OCI-LY1 (cell line): Measurements from ENCODE around the gene ZDHHC11B.
"Not testable (repeated sequence)": the region's sequence is repeated elsewhere in the genome, so short reads cannot be mapped to it uniquely, and the experiment has no call there.

Experiments used
- H2AFZ ChIP-seq: fragments of 200-600 bp; sonication (generic), shearing (Covaris generic); 2 replicates; pipeline ENCODE4 v1.6.0; 2014; ENCODE audit warnings: antibody characterized with exemption, mild to moderate bottlenecking, low read length
- H3F3A ChIP-seq: fragments of 200-600 bp; sonication (generic), shearing (Covaris generic); 2 replicates; pipeline ENCODE4 v1.6.0; 2014; ENCODE audit warnings: mild to moderate bottlenecking, antibody characterized with exemption, low read length, moderate library complexity; ENCODE audit not compliant: insufficient read depth
- H3K27ac ChIP-seq: fragments of 200-600 bp; sonication (generic); 2 replicates; pipeline ENCODE4 v1.5.1; 2014; ENCODE audit warnings: low read length, mixed run types, mild to moderate bottlenecking, low read depth; ENCODE audit not compliant: poor library complexity, severe bottlenecking
- H3K27me3 ChIP-seq: fragments of 200-600 bp; sonication (generic); 2 replicates; pipeline ENCODE4 v1.6.0; 2014; ENCODE audit warnings: antibody characterized with exemption, mild to moderate bottlenecking, low read length, moderate library complexity; ENCODE audit not compliant: insufficient read depth
- H3K36me3 ChIP-seq: fragments of 200-600 bp; sonication (generic); 2 replicates; pipeline ENCODE4 v1.6.1; 2014; ENCODE audit warnings: mild to moderate bottlenecking, antibody characterized with exemption, low read length, moderate library complexity, mixed read lengths; ENCODE audit not compliant: insufficient read depth
- H3K4me1 ChIP-seq: fragments of 200-600 bp; sonication (generic); 2 replicates; pipeline ENCODE4 v1.5.1; 2014; ENCODE audit warnings: mild to moderate bottlenecking, low read length, moderate library complexity; ENCODE audit not compliant: insufficient read depth, severe bottlenecking
- H3K4me2 ChIP-seq: fragments of 200-600 bp; sonication (generic), shearing (Covaris generic); 2 replicates; pipeline ENCODE4 v1.6.1; 2014; ENCODE audit warnings: low read length
- H3K4me3 ChIP-seq: fragments of 200-600 bp; sonication (generic); 2 replicates; pipeline ENCODE4 v1.5.1; 2014; ENCODE audit warnings: low read length, low read depth, mild to moderate bottlenecking, mixed read lengths; ENCODE audit not compliant: poor library complexity, severe bottlenecking
- H3K79me2 ChIP-seq: fragments of 200-600 bp; shearing (Covaris generic); 2 replicates; pipeline ENCODE4 v1.6.1; 2016; ENCODE audit warnings: mixed run types, low read length, mixed read lengths; ENCODE audit not compliant: insufficient read depth
- H3K9ac ChIP-seq: fragments of 200-600 bp; sonication (generic), shearing (Covaris generic); 2 replicates; pipeline ENCODE4 v1.6.1; 2014; ENCODE audit warnings: mild to moderate bottlenecking, low read length, mixed read lengths
- H3K9me2 ChIP-seq: fragments of 200-600 bp; sonication (generic), shearing (Covaris generic); 2 replicates; pipeline ENCODE4 v1.6.1; 2014; ENCODE audit warnings: low read depth, mild to moderate bottlenecking, low read length, mixed read lengths
- H3K9me3 ChIP-seq: fragments of 200-600 bp; shearing (Covaris generic); 2 replicates; pipeline ENCODE4 v1.6.1; 2014; ENCODE audit warnings: low read length, mixed read lengths
- H4K20me1 ChIP-seq: fragments of 200-600 bp; sonication (generic), shearing (Covaris generic); 2 replicates; pipeline ENCODE4 v1.6.0; 2016; ENCODE audit warnings: mild to moderate bottlenecking, low read length; ENCODE audit not compliant: insufficient read depth
- CTCF ChIP-seq: fragments of 200-600 bp; sonication (generic), shearing (Covaris generic); IDR thresholded peaks from 2 replicates; pipeline ENCODE4 v1.5.1; 2017; ENCODE audit warnings: mild to moderate bottlenecking, antibody characterized with exemption, low read length, moderate library complexity, mixed read lengths
- EZH2 ChIP-seq: fragments of 200-600 bp; sonication (generic), shearing (Covaris generic); IDR thresholded peaks from 2 replicates; pipeline ENCODE4 v1.8.0; 2017; ENCODE audit warnings: borderline replicate concordance, mixed run types, mild to moderate bottlenecking, antibody characterized with exemption, low read length, moderate library complexity, mixed read lengths

Gene ZDHHC11B

DNA sequence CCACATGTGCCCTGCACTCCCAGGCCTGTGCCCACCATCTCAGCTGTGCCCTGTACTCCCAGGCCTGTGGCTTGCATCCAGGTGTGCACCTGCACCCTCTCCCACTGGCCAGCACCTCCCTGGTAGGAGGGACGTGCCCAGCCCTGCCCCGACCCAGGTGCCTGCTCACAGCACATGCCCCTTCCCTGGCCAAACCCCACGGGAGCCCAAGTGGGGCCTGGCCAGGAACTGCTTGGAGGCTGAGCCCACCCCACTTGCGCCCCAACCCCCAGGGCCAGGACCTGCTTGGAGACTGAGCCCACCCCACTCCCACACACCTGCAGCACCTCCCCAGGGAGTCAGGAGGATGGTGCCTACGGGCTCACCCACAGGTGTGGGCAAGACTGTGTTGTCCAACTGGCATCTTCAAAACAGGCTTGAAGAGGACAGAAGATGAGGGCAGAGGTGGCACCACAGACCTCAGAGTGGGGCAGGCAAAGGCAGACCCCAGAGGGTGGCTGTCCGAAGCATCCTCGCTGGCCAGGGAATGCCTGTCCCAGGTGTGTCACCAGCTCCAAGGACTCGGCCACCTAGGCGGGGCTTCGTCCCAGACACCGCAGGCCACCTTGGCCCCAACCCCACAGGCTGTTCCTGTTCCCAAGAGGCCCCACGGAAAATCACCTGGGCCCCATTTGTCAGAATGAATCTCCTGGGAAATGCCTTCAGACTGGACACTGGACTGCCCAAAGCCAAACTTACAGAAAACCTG lies 10.8 kb downstream of the ZDHHC11B start:
- H3K9ac ChIP-seq, result no peak overlapping the region
- no peaks in the 10 kb centered on the region for H3K9me2 ChIP-seq
- TF ChIP-seq CTCF (no peak), EZH2 (no peak)
- no peak overlapping the region for H3K4me3 ChIP-seq
- no peaks in the 10 kb centered on the region for H3F3A ChIP-seq
- H2AFZ ChIP-seq, result no peak overlapping the region
- no peaks in the 10 kb centered on the region for H3K9me3 ChIP-seq
- no peaks in the 10 kb centered on the region for H3K27me3 ChIP-seq
- H3K36me3 ChIP-seq, result no peaks in the 10 kb centered on the region
- H3K4me2 ChIP-seq, result no peak overlapping the region
- H4K20me1 ChIP-seq, result no peaks in the 10 kb centered on the region
- no peak overlapping the region for H3K27ac ChIP-seq
- no peaks in the 10 kb centered on the region for H3K4me1 ChIP-seq
- H3K79me2 ChIP-seq, result no peaks in the 10 kb centered on the region

GRCh38 chr5:772931-773330 lies 11.6 kb downstream of the ZDHHC11B start:
- not testable (repeated sequence) for H3K9me3 ChIP-seq, H3K9me2 ChIP-seq, H3K4me1 ChIP-seq, H4K20me1 ChIP-seq, H3K79me2 ChIP-seq, H3K4me3 ChIP-seq, H3F3A ChIP-seq, H3K36me3 ChIP-seq, H3K9ac ChIP-seq, H3K27ac ChIP-seq, H3K4me2 ChIP-seq, H2AFZ ChIP-seq, H3K27me3 ChIP-seq

DNA sequence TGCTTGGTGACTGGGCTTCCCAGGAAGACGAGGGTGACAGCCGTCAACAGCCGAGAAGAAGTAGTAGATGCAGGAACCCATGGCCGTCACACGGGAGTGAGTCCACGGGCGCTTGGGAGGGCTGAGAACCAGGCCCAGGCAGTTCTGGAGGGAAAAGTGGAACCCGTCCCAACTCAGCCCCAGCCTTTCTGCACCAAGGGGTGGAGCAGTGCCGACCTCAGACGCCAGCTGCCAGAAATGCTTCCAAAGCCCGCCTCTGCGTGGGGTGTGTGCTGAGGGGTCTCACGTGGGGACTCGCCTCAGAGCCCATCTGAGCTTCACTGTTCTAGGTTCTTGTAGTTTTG lies 12.0 kb downstream of the ZDHHC11B start:
- H3K36me3 ChIP-seq, H3K4me3 ChIP-seq, H3K79me2 ChIP-seq, H3K27me3 ChIP-seq, H4K20me1 ChIP-seq, H3K9me2 ChIP-seq, H3K9me3 ChIP-seq, H3K4me1 ChIP-seq, H3K4me2 ChIP-seq, H3K9ac ChIP-seq, H3F3A ChIP-seq, H3K27ac ChIP-seq, H2AFZ ChIP-seq: not testable (repeated sequence)

DNA sequence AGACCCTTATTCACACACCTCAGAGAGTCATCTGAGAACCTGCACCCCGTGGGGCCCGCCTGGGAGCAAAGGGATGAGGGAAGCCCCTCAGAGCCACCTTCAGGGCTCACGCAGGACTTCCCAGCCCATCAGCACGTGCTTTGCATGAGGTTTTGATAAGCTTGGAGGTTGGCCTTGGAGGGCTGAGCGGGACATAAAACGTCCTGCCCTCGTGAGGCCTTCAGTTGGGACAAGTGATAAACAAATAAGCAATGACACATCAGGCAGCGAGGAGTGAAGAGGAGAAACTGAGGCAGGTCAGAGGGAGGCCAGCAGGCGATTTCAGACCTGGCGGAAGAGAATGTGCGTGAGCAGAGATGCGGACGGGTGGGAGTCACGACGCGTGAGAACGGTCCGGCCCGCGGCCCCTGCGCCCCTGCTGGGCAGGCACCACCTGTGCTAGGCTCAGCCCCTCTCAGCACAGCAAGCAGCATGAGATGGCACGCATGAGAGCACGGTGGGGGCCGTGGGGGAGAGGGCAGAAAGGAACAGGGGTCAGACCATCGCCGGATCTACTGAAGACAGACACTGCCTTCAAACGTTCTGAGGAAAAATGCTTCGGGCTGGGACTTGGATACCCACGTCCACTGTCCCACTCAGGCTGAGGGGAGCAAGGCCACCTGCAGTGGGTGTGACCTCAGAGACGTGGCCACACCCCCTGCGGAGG lies 12.5 kb downstream of the ZDHHC11B start:
- not testable (repeated sequence) for H3F3A ChIP-seq, H3K4me1 ChIP-seq, H3K36me3 ChIP-seq, H4K20me1 ChIP-seq, H3K27ac ChIP-seq, H3K27me3 ChIP-seq, H3K9ac ChIP-seq, H2AFZ ChIP-seq, H3K4me3 ChIP-seq, H3K4me2 ChIP-seq, H3K9me3 ChIP-seq, H3K79me2 ChIP-seq, H3K9me2 ChIP-seq

DNA sequence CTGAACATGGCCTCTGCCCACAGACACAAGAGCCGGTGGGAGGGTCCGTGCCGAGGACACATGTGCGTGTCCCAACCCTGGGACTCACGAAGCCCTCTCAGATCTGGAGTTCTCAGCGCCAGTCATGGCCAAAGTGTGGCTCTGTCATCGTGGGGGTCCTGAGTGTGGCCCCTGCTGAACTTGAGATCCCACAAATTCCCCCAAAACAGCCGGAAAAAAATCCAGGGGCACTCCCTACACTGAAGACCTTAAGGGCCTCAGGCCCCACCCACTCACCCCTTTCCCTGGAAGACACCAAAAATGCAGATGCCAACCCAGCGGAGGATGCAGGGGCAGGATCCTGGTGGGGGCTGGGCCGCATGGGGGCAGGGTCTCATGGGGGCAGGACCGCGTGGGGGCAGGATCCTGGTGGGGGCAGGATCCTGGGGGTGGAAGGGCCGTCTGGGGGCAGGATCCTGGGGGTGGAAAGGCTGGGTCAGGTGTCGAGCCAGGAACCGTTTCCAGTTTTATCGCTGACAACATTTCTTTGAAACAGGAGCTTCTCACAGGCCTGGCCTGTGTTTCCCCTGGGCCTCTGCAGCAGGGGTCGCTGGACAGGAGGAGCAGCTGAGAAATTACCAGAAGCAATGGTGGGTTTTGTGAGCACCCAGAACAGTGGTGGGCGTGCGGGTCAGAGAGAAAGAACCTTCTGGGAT lies 13.3 kb downstream of the ZDHHC11B start:
- H3K9me2 ChIP-seq, H3K36me3 ChIP-seq, H2AFZ ChIP-seq: not testable (repeated sequence)

DNA sequence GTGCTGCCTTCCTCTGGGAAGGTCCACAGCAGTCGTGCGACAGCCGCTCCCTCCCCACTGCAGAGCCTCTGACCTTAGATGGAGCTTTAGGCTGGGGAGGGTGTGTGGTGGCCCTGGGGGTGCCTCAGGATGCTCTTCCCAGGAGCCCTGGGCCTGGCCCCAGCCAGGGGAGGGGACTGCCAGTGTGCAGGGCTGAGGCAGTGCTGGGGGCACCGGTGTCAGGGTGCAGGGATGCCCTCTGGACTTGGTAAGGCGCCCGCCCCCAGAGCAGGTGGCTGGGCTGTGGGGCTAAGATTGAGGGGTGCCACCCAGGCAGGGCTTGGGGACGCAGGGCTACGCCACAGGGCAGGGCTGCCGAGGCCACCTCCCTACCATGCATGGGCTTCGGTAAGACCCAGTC lies 13.9 kb downstream of the ZDHHC11B start:
- not testable (repeated sequence) for H3K9me3 ChIP-seq, H3K79me2 ChIP-seq, H3K36me3 ChIP-seq, H2AFZ ChIP-seq, H3K9me2 ChIP-seq, H3K4me2 ChIP-seq, H3F3A ChIP-seq, H3K9ac ChIP-seq, H3K27ac ChIP-seq, H4K20me1 ChIP-seq, H3K4me3 ChIP-seq, H3K4me1 ChIP-seq, H3K27me3 ChIP-seq

More for the DNA sequence above, 13.3 kb downstream of the ZDHHC11B start:
- not testable (repeated sequence) for H4K20me1 ChIP-seq, H3K9me3 ChIP-seq, H3K4me2 ChIP-seq, H3K79me2 ChIP-seq, H3K27me3 ChIP-seq, H3K4me3 ChIP-seq, H3F3A ChIP-seq, H3K4me1 ChIP-seq, H3K9ac ChIP-seq, H3K27ac ChIP-seq
